WTC11 (cell line): ENCODE data around the gene CAMKMT. TPM values are rescaled to one million over a fixed set of nuclear protein-coding genes. Genes with fewer than 3 reads are reported as not detected.
A peak's percentile ranks its signal among the peaks of the same experiment; 100 is the strongest.

Source experiments
- ATAC-seq: fragments of 200-7000 bp; cut with Tn5 transposase; 2 replicates; pipeline ENCODE4 v1.10.0; 2021; ENCODE audit warnings: mild to moderate bottlenecking, moderate library complexity
- CTCF ChIA-PET: fragments of 300-600 bp; sonication (Branson Sonifier 250); formaldehyde crosslinking; loops from one replicate; lab custom pipeline; 2021; ENCODE audit warnings: antibody characterized with exemption; lab: Charles Lee
- POLR2A ChIA-PET: fragments of 350-600 bp; sonication (Branson Sonifier 250); formaldehyde crosslinking; loops from one replicate; lab custom pipeline; 2021; ENCODE audit warnings: antibody characterized with exemption; lab: Charles Lee
- DNase-seq: peaks from one replicate; pipeline ENCODE4 v3.0.0; 2021; ENCODE audit warnings: low spot score
- H3K27ac Mint-ChIP-seq: 2 replicates; pipeline ENCODE4 v1.8.0; 2021; ENCODE audit warnings: mixed read lengths
- H3K27me3 Mint-ChIP-seq: 2 replicates; pipeline ENCODE4 v1.8.0; 2021; ENCODE audit warnings: low read depth, mild to moderate bottlenecking, moderate library complexity, mixed read lengths
- H3K36me3 Mint-ChIP-seq: 2 replicates; pipeline ENCODE4 v1.8.0; 2021; ENCODE audit warnings: mixed read lengths
- H3K4me1 Mint-ChIP-seq: 2 replicates; pipeline ENCODE4 v1.8.0; 2022; ENCODE audit warnings: mixed read lengths
- H3K4me3 Mint-ChIP-seq: 2 replicates; pipeline ENCODE4 v1.8.0; 2021; ENCODE audit warnings: mild to moderate bottlenecking, moderate library complexity, mixed read lengths
- H3K9me3 Mint-ChIP-seq: 2 replicates; pipeline ENCODE4 v1.8.0; 2021; ENCODE audit warnings: mixed read lengths
- ARID4B ChIP-seq: sonication (generic); formaldehyde crosslinking; IDR thresholded peaks from 2 replicates; pipeline ENCODE4 v1.8.0; 2023; ENCODE audit warnings: missing genetic modification reagents, mild to moderate bottlenecking, borderline replicate concordance
- CDX4 ChIP-seq: fragments of 250-450 bp; sonication (Bioruptor Pico); IDR thresholded peaks from 2 replicates; pipeline ENCODE4 v1.9.0; 2021; ENCODE audit warnings: moderate library complexity, mild to moderate bottlenecking, inconsistent platforms, borderline replicate concordance
- ELF4 ChIP-seq: sonication (generic); formaldehyde crosslinking; IDR thresholded peaks from 2 replicates; pipeline ENCODE4 v1.8.1; 2022; ENCODE audit warnings: low read depth, mild to moderate bottlenecking, moderate library complexity, missing genetic modification reagents
- GRHL2 ChIP-seq: fragments of 250-450 bp; sonication (Bioruptor Pico); IDR thresholded peaks from 2 replicates; pipeline ENCODE4 v1.8.0; 2022; ENCODE audit warnings: mild to moderate bottlenecking, moderate library complexity; ENCODE audit not compliant: insufficient replicate concordance, severe bottlenecking
- MAX ChIP-seq: sonication (generic); formaldehyde crosslinking; IDR thresholded peaks from 2 replicates; pipeline ENCODE4 v1.8.0; 2022; ENCODE audit warnings: mild to moderate bottlenecking, missing genetic modification reagents
- MXD4 ChIP-seq: fragments of 250-450 bp; sonication (Bioruptor Pico); IDR thresholded peaks from 2 replicates; pipeline ENCODE4 v1.8.0; 2021; ENCODE audit warnings: mild to moderate bottlenecking, moderate library complexity, borderline replicate concordance
- OVOL2 ChIP-seq: fragments of 250-450 bp; sonication (Bioruptor Pico); IDR thresholded peaks from 2 replicates; pipeline ENCODE4 v1.9.0; 2021; ENCODE audit warnings: mild to moderate bottlenecking, borderline replicate concordance
- SMAD4 ChIP-seq: sonication (generic); formaldehyde crosslinking; IDR thresholded peaks from 2 replicates; pipeline ENCODE4 v1.8.0; 2022; ENCODE audit warnings: mild to moderate bottlenecking, missing genetic modification reagents
- TCF7 ChIP-seq: sonication (generic); formaldehyde crosslinking; IDR thresholded peaks from 2 replicates; pipeline ENCODE4 v1.8.0; 2022; ENCODE audit warnings: mild to moderate bottlenecking, low read depth, missing genetic modification reagents, moderate library complexity
- TEAD1 ChIP-seq: sonication (generic); formaldehyde crosslinking; IDR thresholded peaks from 2 replicates; pipeline ENCODE4 v1.8.0; 2022; ENCODE audit warnings: mild to moderate bottlenecking, missing genetic modification reagents
- ZBTB21 ChIP-seq: sonication (generic); formaldehyde crosslinking; IDR thresholded peaks from 2 replicates; pipeline ENCODE4 v1.8.1; 2023; ENCODE audit warnings: mild to moderate bottlenecking, missing genetic modification reagents, borderline replicate concordance
- total RNA-seq: library from RNA; stranded (reverse); gene quantifications from 3 replicates; pipeline ENCODE4 v1.2.3, GENCODE V29; 2021
- TF ChIP-seq, protein P1 (sequence below): sonication (generic); formaldehyde crosslinking; IDR thresholded peaks from 2 replicates; pipeline ENCODE4 v1.8.0; 2022; ENCODE audit warnings: mild to moderate bottlenecking, missing genetic modification reagents
- TF ChIP-seq, protein P2 (sequence below): sonication (generic); formaldehyde crosslinking; IDR thresholded peaks from 2 replicates; pipeline ENCODE4 v1.8.1; 2023; ENCODE audit warnings: mild to moderate bottlenecking, missing genetic modification reagents, moderate library complexity
- TF ChIP-seq, protein P3 (sequence below): sonication (generic); formaldehyde crosslinking; IDR thresholded peaks from 2 replicates; pipeline ENCODE4 v1.8.0; 2022; ENCODE audit warnings: mild to moderate bottlenecking, missing genetic modification reagents

The CAMKMT gene
- total RNA-seq, 1 experiment from 2014 or later: 20.6 TPM

- TF ChIP-seq ELF4 (CRISPR knock-in tag): no peak
These were observed 415.8 kb downstream of the CAMKMT start (continued) for GRCh38 chr2:44777537-44777936.

DNA sequence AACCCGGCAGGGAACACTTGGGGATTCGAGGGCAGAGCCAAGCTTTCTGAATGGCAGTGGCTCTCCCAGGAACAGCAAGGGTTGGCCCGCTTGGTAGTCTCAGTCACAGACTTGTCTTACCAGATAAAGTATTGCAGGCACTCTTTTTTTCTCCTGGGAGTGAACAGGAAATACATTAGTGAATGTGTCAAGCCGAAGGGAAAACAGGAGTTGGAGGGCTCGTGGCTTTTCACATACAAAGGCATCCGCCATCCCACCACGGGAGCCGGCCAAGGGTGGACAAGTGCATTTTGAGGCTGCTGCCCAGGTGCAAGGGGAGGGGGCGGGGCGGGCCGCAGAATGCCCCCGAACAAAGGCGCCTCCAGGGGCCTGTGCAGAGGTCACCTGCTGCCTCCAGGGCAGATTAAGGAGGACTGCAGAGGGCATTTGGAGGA lies 416.5 kb downstream of the CAMKMT start:
- peaks cover 22% of the 10 kb centered on the region for H3K27me3 Mint-ChIP-seq
- peak; percentile 60 for DNase-seq
- peak overlapping the region; percentile 66 for H3K4me3 Mint-ChIP-seq
- no peak for TF ChIP-seq CDX4 (CRISPR knock-in tag)
- no peak for TF ChIP-seq SMAD4 (CRISPR knock-in tag)
- TF ChIP-seq, protein P1, sequence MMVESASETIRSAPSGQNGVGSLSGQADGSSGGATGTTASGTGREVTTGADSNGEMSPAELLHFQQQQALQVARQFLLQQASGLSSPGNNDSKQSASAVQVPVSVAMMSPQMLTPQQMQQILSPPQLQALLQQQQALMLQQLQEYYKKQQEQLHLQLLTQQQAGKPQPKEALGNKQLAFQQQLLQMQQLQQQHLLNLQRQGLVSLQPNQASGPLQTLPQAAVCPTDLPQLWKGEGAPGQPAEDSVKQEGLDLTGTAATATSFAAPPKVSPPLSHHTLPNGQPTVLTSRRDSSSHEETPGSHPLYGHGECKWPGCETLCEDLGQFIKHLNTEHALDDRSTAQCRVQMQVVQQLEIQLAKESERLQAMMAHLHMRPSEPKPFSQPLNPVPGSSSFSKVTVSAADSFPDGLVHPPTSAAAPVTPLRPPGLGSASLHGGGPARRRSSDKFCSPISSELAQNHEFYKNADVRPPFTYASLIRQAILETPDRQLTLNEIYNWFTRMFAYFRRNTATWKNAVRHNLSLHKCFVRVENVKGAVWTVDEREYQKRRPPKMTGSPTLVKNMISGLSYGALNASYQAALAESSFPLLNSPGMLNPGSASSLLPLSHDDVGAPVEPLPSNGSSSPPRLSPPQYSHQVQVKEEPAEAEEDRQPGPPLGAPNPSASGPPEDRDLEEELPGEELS (CRISPR knock-in tag): no peak
- no peak for TF ChIP-seq MXD4 (CRISPR knock-in tag)
- TF ChIP-seq TCF7 (CRISPR knock-in tag): no peak
- TF ChIP-seq ZBTB21 (CRISPR knock-in tag): no peak
- TF ChIP-seq OVOL2 (CRISPR knock-in tag): no peak
- 0 out of 2 replicates have a peak, but pooled peaks have one; percentile 2 for TF ChIP-seq TEAD1 (CRISPR knock-in tag)
- TF ChIP-seq, protein P2, sequence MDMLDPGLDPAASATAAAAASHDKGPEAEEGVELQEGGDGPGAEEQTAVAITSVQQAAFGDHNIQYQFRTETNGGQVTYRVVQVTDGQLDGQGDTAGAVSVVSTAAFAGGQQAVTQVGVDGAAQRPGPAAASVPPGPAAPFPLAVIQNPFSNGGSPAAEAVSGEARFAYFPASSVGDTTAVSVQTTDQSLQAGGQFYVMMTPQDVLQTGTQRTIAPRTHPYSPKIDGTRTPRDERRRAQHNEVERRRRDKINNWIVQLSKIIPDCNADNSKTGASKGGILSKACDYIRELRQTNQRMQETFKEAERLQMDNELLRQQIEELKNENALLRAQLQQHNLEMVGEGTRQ (CRISPR knock-in tag): peak; percentile 37; the same call in 1 of the 2 replicates
- TF ChIP-seq MAX (CRISPR knock-in tag): 0 out of 2 replicates have a peak, but pooled peaks have one; percentile 13
- no peak for TF ChIP-seq ARID4B (CRISPR knock-in tag)
- TF ChIP-seq, protein P3, sequence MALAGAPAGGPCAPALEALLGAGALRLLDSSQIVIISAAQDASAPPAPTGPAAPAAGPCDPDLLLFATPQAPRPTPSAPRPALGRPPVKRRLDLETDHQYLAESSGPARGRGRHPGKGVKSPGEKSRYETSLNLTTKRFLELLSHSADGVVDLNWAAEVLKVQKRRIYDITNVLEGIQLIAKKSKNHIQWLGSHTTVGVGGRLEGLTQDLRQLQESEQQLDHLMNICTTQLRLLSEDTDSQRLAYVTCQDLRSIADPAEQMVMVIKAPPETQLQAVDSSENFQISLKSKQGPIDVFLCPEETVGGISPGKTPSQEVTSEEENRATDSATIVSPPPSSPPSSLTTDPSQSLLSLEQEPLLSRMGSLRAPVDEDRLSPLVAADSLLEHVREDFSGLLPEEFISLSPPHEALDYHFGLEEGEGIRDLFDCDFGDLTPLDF: no peak
- no peak for TF ChIP-seq GRHL2 (CRISPR knock-in tag)
- TF ChIP-seq, all 79 proteins: peak for 3
- ChIA-PET POLR2A (interaction anchor here (0.6 to 2.7 kb wide), 3 partner anchors 12 to 645 kb away, joined by 3 to 10 read pairs (median 5); no protein-coding TSS in a partner anchor), CTCF (interaction anchor here (0.8 to 1.7 kb wide), 7 partner anchors 8 to 178 kb away, joined by 3 to 8 read pairs (median 5); no protein-coding TSS in a partner anchor)
- H3K36me3 Mint-ChIP-seq: peaks cover 22% of the 10 kb centered on the region
- peaks cover 63% of the 10 kb centered on the region for H3K4me1 Mint-ChIP-seq
- H3K27ac Mint-ChIP-seq: peak overlapping the region; percentile 92
- peak; percentile 73 for ATAC-seq
- peaks cover 27% of the 10 kb centered on the region for H3K9me3 Mint-ChIP-seq
